Muscle layer of duodenum (tissue), 2 donors: ENCODE data around the gene SH3D19.
A peak's percentile ranks its signal among the peaks of the same experiment; 100 is the strongest.

ENCODE experiments used
- H3K27ac ChIP-seq: one replicate; pipeline ENCODE4 v1.7.0; 2013; ENCODE audit warnings: mild to moderate bottlenecking, low read length
- H3K27me3 ChIP-seq: one replicate; pipeline ENCODE4 v1.7.0; 2013; ENCODE audit warnings: low read depth, mild to moderate bottlenecking, control low read depth, low read length
- H3K36me3 ChIP-seq, 2 donors: one replicate each; pipeline ENCODE4 v1.7.0; 2013; ENCODE audit warnings: low read length in 2 of 2, control low read depth in 1 of 2, mild to moderate bottlenecking in 1 of 2; ENCODE audit not compliant: insufficient read depth in 2 of 2, control insufficient read depth in 1 of 2
- H3K4me1 ChIP-seq, 2 donors: one replicate each; pipeline ENCODE4 v1.7.0; 2013; ENCODE audit warnings: low read length in 2 of 2, mild to moderate bottlenecking in 2 of 2, control low read depth in 1 of 2, moderate library complexity in 1 of 2; ENCODE audit not compliant: insufficient read depth in 2 of 2, control insufficient read depth in 1 of 2
- H3K4me3 ChIP-seq, 2 donors: one replicate each; pipeline ENCODE4 v1.7.0; 2013; ENCODE audit warnings: low read length in 2 of 2, low read depth in 1 of 2, mild to moderate bottlenecking in 1 of 2
- H3K9me3 ChIP-seq, 2 donors: one replicate each; pipeline ENCODE4 v1.7.0; 2013; ENCODE audit warnings: low read length in 2 of 2, control low read depth in 1 of 2, mild to moderate bottlenecking in 1 of 2; ENCODE audit not compliant: control insufficient read depth in 1 of 2
- donor health status: healthy.

Gene SH3D19

GRCh38 chr4:151226004-151226932, 99.1 kb downstream of the SH3D19 start:
- no peaks in the 10 kb centered on the region for H3K27me3 ChIP-seq
- peaks cover 0 to 26% of the 10 kb centered on the region in 2 donors for H3K4me1 ChIP-seq
- H3K27ac ChIP-seq, result peak overlapping the region; percentile 67
- H3K36me3 ChIP-seq, result peaks cover 0 to 22% of the 10 kb centered on the region in 2 donors
- no peaks in the 10 kb centered on the region for H3K9me3 ChIP-seq
- peak overlapping the region; percentile 62 to 64 for H3K4me3 ChIP-seq

- H3K27ac ChIP-seq, result no peak overlapping the region
These were observed 101.9 kb downstream of the SH3D19 start for GRCh38 chr4:151223465-151223864.

GRCh38 chr4:151219948-151220347, 105.5 kb downstream of the SH3D19 start:
- H3K4me3 ChIP-seq, result no peak overlapping the region

More at GRCh38 chr4:151223465-151223864, 101.9 kb downstream of the SH3D19 start:
- H3K4me1 ChIP-seq, result peaks cover 0 to 30% of the 10 kb centered on the region in 2 donors
- no peaks in the 10 kb centered on the region for H3K9me3 ChIP-seq
- no peak overlapping the region for H3K4me3 ChIP-seq
- H3K36me3 ChIP-seq, result peaks cover 0 to 22% of the 10 kb centered on the region in 2 donors
- no peaks in the 10 kb centered on the region for H3K27me3 ChIP-seq

GRCh38 chr4:151219091-151219490, 106.3 kb downstream of the SH3D19 start:
- H3K9me3 ChIP-seq, result no peaks in the 10 kb centered on the region
- no peak overlapping the region for H3K27ac ChIP-seq
- peaks cover 0 to 20% of the 10 kb centered on the region in 2 donors for H3K4me1 ChIP-seq

More at GRCh38 chr4:151219948-151220347, 105.5 kb downstream of the SH3D19 start:
- Histone ChIP-seq H3K27ac (no peak overlapping the region), H3K27me3 (no peaks in the 10 kb centered on the region), H3K9me3 (no peaks in the 10 kb centered on the region), H3K36me3 (no peaks in the 10 kb centered on the region), H3K4me1 (peaks cover 0 to 20% of the 10 kb centered on the region in 2 donors)

GRCh38 chr4:151218343-151218742, 107.1 kb downstream of the SH3D19 start:
- H3K9me3 ChIP-seq, result no peaks in the 10 kb centered on the region
- H3K27me3 ChIP-seq, result no peaks in the 10 kb centered on the region
- H3K36me3 ChIP-seq, result no peaks in the 10 kb centered on the region
- H3K4me1 ChIP-seq, result peaks cover 0 to 20% of the 10 kb centered on the region in 2 donors
- no peak overlapping the region for H3K27ac ChIP-seq
- no peak overlapping the region for H3K4me3 ChIP-seq

More at GRCh38 chr4:151219091-151219490, 106.3 kb downstream of the SH3D19 start:
- no peaks in the 10 kb centered on the region for H3K27me3 ChIP-seq
- H3K4me3 ChIP-seq, result no peak overlapping the region
- H3K36me3 ChIP-seq, result no peaks in the 10 kb centered on the region

- peaks cover 0 to 20% of the 10 kb centered on the region in 2 donors for H3K4me1 ChIP-seq
These were observed 108.1 kb downstream of the SH3D19 start for GRCh38 chr4:151217326-151217725.

GRCh38 chr4:151215295-151215694, 110.1 kb downstream of the SH3D19 start:
- Histone ChIP-seq H3K27me3 (no peaks in the 10 kb centered on the region), H3K4me1 (peaks cover 0 to 14% of the 10 kb centered on the region in 2 donors), H3K4me3 (no peak overlapping the region), H3K27ac (no peak overlapping the region), H3K36me3 (no peaks in the 10 kb centered on the region), H3K9me3 (no peaks in the 10 kb centered on the region)

More at GRCh38 chr4:151217326-151217725, 108.1 kb downstream of the SH3D19 start:
- H3K36me3 ChIP-seq, result no peaks in the 10 kb centered on the region
- H3K27ac ChIP-seq, result no peak overlapping the region
- H3K4me3 ChIP-seq, result no peak overlapping the region
- H3K27me3 ChIP-seq, result no peaks in the 10 kb centered on the region
- H3K9me3 ChIP-seq, result no peaks in the 10 kb centered on the region

GRCh38 chr4:151207868-151208267, 117.5 kb downstream of the SH3D19 start:
- peaks cover 0 to 3% of the 10 kb centered on the region in 2 donors for H3K36me3 ChIP-seq
- peaks cover 19 to 29% of the 10 kb centered on the region in 2 donors for H3K4me1 ChIP-seq
- no peaks in the 10 kb centered on the region for H3K27me3 ChIP-seq
- H3K27ac ChIP-seq, result no peak overlapping the region
- no peak overlapping the region for H3K4me3 ChIP-seq
- no peaks in the 10 kb centered on the region for H3K9me3 ChIP-seq

- Histone ChIP-seq H3K9me3 (no peaks in the 10 kb centered on the region), H3K36me3 (peaks cover 0 to 3% of the 10 kb centered on the region in 2 donors), H3K27ac (peak overlapping the region; percentile 34), H3K4me3 (peak overlapping the region in 1 of 2 donors; percentile 12), H3K4me1 (peaks cover 21 to 34% of the 10 kb centered on the region in 2 donors), H3K27me3 (no peaks in the 10 kb centered on the region)
These were observed 118.2 kb downstream of the SH3D19 start for GRCh38 chr4:151207186-151207585.

- Histone ChIP-seq H3K27me3 (no peaks in the 10 kb centered on the region), H3K36me3 (peaks cover 0 to 3% of the 10 kb centered on the region in 2 donors), H3K4me3 (peak overlapping the region in 1 of 2 donors; percentile 12), H3K27ac (peak overlapping the region; percentile 34), H3K9me3 (no peaks in the 10 kb centered on the region), H3K4me1 (peaks cover 21 to 38% of the 10 kb centered on the region in 2 donors)
These were observed 119.0 kb downstream of the SH3D19 start for GRCh38 chr4:151206241-151207005.

GRCh38 chr4:151205722-151206121, 119.7 kb downstream of the SH3D19 start:
- Histone ChIP-seq H3K9me3 (no peaks in the 10 kb centered on the region), H3K4me3 (no peak overlapping the region), H3K4me1 (peaks cover 21 to 38% of the 10 kb centered on the region in 2 donors), H3K27me3 (no peaks in the 10 kb centered on the region), H3K36me3 (peaks cover 0 to 3% of the 10 kb centered on the region in 2 donors), H3K27ac (peak overlapping the region; percentile 34)
